Lung (tissue), 12 donors: Measurements from ENCODE around the gene USH2A. TPM values are rescaled to one million over a fixed set of nuclear protein-coding genes. Genes with fewer than 3 reads are reported as not detected.
"Not testable (repeated sequence)": the region's sequence is repeated elsewhere in the genome, so short reads cannot be mapped to it uniquely, and the experiment has no call there.

Experiments used
- ATAC-seq: fragments of 200-7000 bp; cut with Tn5 transposase; one replicate; pipeline ENCODE4 v1.9.1; 2020; ENCODE audit warnings: moderate number of reproducible peaks; ENCODE audit not compliant: insufficient read depth, low FRiP score
- DNase-seq, 3 donors: peaks; one replicate each; pipeline ENCODE4 v3.0.0-alpha.2; 2013 to 2017
- H3K27ac ChIP-seq, 2 donors: one replicate each; pipeline ENCODE4 v1.5.1; 2013; ENCODE audit warnings: mild to moderate bottlenecking in 2 of 2, moderate library complexity in 2 of 2, control low read depth in 1 of 2, inconsistent platforms in 1 of 2, low read depth in 1 of 2, low read length in 1 of 2
- H3K27me3 ChIP-seq, 3 donors: one replicate each; pipeline ENCODE4 v1.5.1; 2013; ENCODE audit warnings: low read length in 2 of 3; ENCODE audit not compliant: control insufficient read depth in 3 of 3, insufficient read depth in 3 of 3
- H3K36me3 ChIP-seq, 4 donors: one replicate each; pipeline ENCODE4 v1.5.1; 2013; ENCODE audit warnings: low read length in 4 of 4, mild to moderate bottlenecking in 1 of 4, moderate library complexity in 1 of 4; ENCODE audit not compliant: control insufficient read depth in 4 of 4, insufficient read depth in 4 of 4
- H3K4me1 ChIP-seq, 5 donors: one replicate each; pipeline ENCODE4 v1.5.1; 2013; ENCODE audit warnings: low read length in 5 of 5, mild to moderate bottlenecking in 2 of 5, moderate library complexity in 1 of 5; ENCODE audit not compliant: control insufficient read depth in 5 of 5, insufficient read depth in 5 of 5
- H3K4me3 ChIP-seq: one replicate; pipeline ENCODE4 v1.5.1; 2013; ENCODE audit warnings: mild to moderate bottlenecking, control low read depth, moderate library complexity
- H3K9ac ChIP-seq, 2 donors: one replicate each; pipeline ENCODE4 v1.5.1; 2013; ENCODE audit warnings: low read length in 2 of 2, control low read depth in 1 of 2; ENCODE audit not compliant: insufficient read depth in 1 of 2
- H3K9me3 ChIP-seq, 4 donors: one replicate each; pipeline ENCODE4 v1.5.1; 2013; ENCODE audit warnings: low read length in 3 of 4, mild to moderate bottlenecking in 1 of 4, moderate library complexity in 1 of 4; ENCODE audit not compliant: control insufficient read depth in 4 of 4, insufficient read depth in 3 of 4
- WGBS, 2 donors: extraction: QIAGEN DNeasy Blood & Tissue Kit; methylation state at CpG; one replicate each; pipeline ENCODE4 v1.1.7; 2013; 5-methylcytosine and 5-hydroxymethylcytosine counted together
- polyA plus RNA-seq, 2 donors: library from polyadenylated mRNA; stranded (reverse); fragments of 200-250 nt; gene quantifications; one replicate each; pipeline ENCODE4 v1.2.1, GENCODE V29; 2013
- total RNA-seq, 2 donors: library from RNA; depleted of rRNA in 1 of 2; stranded (reverse); fragments of >200 nt in 1 of 2; gene quantifications; one replicate each; pipeline ENCODE4 v1.2.1, GENCODE V29; 2014 to 2021
- TF ChIP-seq, protein P1 (sequence below): IDR thresholded peaks from 2 replicates; pipeline ENCODE4 v1.5.1; 2012; ENCODE audit warnings: mild to moderate bottlenecking; ENCODE audit errors: control extremely low read depth, extremely low read depth
- donor health status: control.
- donor health status: control.
- donor health status: Bipolar disorder and iron deficiency.
- donor health status: healthy.
- donor health status: DM: yes; HTN: yes; CAD: no.

The USH2A gene
- total and polyA plus RNA-seq, 4 donors: under 0.01 to 0.11 TPM; not detected in 2

DNA sequence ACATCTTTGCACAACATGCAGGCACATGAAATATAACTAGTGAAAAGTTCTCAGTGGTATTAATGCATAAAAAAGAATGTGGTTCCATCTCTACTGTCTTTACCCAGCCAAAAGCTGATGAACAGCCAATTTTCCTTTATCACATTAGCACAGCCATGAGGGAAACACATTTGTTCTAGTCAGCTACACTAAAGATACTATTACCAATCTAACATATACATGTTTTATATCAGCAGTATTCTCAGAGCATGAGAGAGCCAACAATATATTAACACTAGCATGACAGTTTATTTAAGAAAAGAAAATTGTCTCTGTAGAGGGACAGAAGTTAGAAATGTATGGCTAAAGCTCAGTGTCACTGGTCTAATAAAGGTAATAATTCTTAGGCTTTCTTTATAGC lies 56.3 kb downstream of the USH2A start:
- no peak for ATAC-seq

DNA sequence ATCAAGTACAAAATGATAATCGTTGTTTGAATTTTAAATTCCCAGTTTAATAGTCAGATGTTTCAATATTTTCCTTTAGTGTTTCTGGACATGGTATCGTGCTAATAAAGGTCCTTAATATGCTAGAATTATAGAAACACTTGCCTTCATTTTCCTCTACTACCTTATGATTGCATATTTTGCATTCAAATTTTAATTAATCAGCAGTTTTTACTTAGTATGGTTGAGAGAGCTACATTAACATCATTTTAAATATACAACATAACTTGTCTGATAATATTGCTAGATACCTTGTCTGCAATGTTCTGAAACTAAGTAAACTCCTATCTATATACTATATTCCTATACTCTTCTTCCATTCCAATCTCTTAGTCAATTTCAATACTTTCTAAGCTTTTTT lies 66.3 kb downstream of the USH2A start:
- Histone ChIP-seq H3K4me3 (no peak overlapping the region), H3K27me3 (no peaks in the 10 kb centered on the region), H3K9ac (no peak overlapping the region), H3K4me1 (no peaks in the 10 kb centered on the region), H3K36me3 (no peaks in the 10 kb centered on the region), H3K9me3 (no peaks in the 10 kb centered on the region), H3K27ac (no peak overlapping the region)
- no peak for ATAC-seq
- TF ChIP-seq, protein P1, sequence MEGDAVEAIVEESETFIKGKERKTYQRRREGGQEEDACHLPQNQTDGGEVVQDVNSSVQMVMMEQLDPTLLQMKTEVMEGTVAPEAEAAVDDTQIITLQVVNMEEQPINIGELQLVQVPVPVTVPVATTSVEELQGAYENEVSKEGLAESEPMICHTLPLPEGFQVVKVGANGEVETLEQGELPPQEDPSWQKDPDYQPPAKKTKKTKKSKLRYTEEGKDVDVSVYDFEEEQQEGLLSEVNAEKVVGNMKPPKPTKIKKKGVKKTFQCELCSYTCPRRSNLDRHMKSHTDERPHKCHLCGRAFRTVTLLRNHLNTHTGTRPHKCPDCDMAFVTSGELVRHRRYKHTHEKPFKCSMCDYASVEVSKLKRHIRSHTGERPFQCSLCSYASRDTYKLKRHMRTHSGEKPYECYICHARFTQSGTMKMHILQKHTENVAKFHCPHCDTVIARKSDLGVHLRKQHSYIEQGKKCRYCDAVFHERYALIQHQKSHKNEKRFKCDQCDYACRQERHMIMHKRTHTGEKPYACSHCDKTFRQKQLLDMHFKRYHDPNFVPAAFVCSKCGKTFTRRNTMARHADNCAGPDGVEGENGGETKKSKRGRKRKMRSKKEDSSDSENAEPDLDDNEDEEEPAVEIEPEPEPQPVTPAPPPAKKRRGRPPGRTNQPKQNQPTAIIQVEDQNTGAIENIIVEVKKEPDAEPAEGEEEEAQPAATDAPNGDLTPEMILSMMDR: no peak
- DNase-seq: no peak
- WGBS, 2 donors: 79 to 84% methylated on average over 2 of the region's 2 CpGs

More for the DNA sequence above, 56.3 kb downstream of the USH2A start:
- no peaks in the 10 kb centered on the region for H3K36me3 ChIP-seq
- no peaks in the 10 kb centered on the region for H3K4me1 ChIP-seq
- H3K9ac ChIP-seq: no peak overlapping the region
- no peak overlapping the region for H3K4me3 ChIP-seq
- H3K9me3 ChIP-seq: no peaks in the 10 kb centered on the region
- no peaks in the 10 kb centered on the region for H3K27me3 ChIP-seq
- H3K27ac ChIP-seq: no peak overlapping the region
- DNase-seq: no peak
- TF ChIP-seq, protein P1: no peak

GRCh38 chr1:216350186-216350585 lies 73.1 kb downstream of the USH2A start:
- 56 to 58% methylated on average over 1 of the region's 1 CpG for WGBS, 2 donors
- H3K9me3 ChIP-seq: no peaks in the 10 kb centered on the region
- H3K27ac ChIP-seq: no peak overlapping the region
- DNase-seq (no peak), ATAC-seq (no peak)
- no peaks in the 10 kb centered on the region for H3K27me3 ChIP-seq
- H3K4me3 ChIP-seq: no peak overlapping the region
- H3K9ac ChIP-seq: no peak overlapping the region
- no peaks in the 10 kb centered on the region for H3K36me3 ChIP-seq
- TF ChIP-seq, protein P1: no peak
- H3K4me1 ChIP-seq: no peaks in the 10 kb centered on the region

DNA sequence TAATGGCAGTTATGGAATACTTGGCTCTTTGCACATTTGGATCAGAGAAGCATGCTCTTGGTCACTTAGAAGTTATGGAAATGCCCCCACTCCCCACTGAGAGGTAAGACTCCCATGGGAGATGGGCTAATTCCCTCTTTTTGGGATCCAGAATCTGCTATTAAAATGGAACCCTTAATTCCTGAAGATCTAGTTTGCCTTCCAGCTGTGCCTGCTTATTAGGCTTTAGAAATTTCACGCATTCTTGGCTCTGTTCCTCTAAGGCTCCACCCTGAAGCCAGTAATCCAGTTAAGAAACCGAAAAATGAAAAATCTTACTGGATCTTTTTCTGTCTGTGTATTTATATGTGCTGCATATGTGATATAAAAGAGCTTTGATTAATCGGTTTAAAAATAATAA lies 76.7 kb downstream of the USH2A start:
- H3K4me1 ChIP-seq: no peaks in the 10 kb centered on the region
- WGBS, 2 donors: 81% methylated on average over 3 of the region's 3 CpGs
- H3K4me3 ChIP-seq: no peak overlapping the region

DNA sequence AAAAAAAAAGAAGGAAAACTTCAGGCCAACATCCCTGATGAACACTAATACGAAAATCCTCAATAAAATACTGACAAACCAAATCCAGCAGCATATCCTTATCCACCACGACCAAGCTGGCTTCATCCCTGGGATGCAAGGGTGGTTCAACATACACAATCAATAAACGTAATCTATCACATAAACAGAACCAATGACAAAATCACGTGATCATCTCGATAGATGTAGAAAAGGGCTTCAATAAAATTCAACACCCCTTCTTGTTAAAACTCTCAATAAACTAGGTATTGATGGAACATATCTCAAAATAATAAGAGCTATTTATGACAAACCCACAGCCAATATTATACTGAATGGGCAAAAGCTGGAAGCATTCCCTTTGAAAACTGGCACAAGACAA lies 82.7 kb downstream of the USH2A start:
- not testable (repeated sequence) for ATAC-seq

More for the DNA sequence above, 76.7 kb downstream of the USH2A start:
- no peak for ATAC-seq
- Histone ChIP-seq H3K27me3 (no peaks in the 10 kb centered on the region), H3K36me3 (no peaks in the 10 kb centered on the region), H3K9ac (no peak overlapping the region), H3K9me3 (no peaks in the 10 kb centered on the region), H3K27ac (no peak overlapping the region)
- TF ChIP-seq, protein P1: no peak
- no peak for DNase-seq

More for the DNA sequence above, 82.7 kb downstream of the USH2A start:
- not testable (repeated sequence) for DNase-seq, H3K4me3 ChIP-seq, H3K36me3 ChIP-seq, H3K9ac ChIP-seq, H3K27me3 ChIP-seq, H3K27ac ChIP-seq, H3K9me3 ChIP-seq, H3K4me1 ChIP-seq
- 77 to 80% methylated on average over 5 of the region's 5 CpGs for WGBS, 2 donors
